GM10248 (cell line): Measurements from ENCODE around the gene ABCD2.

Experiments
- CTCF ChIA-PET: fragments of 300-600 bp; sonication (Branson Sonifier 250); formaldehyde crosslinking; extraction: SDS; loops from one replicate; lab custom pipeline; 2021; ENCODE audit warnings: antibody characterized with exemption; lab: Yijun Ruan, JAX
- POLR2A ChIA-PET: fragments of 350-650 bp; sonication (Branson Sonifier 250); formaldehyde crosslinking; extraction: SDS; loops from one replicate; lab custom pipeline; 2020; ENCODE audit warnings: antibody characterized with exemption; lab: Yijun Ruan, JAX
- DNase-seq: peaks from one replicate; pipeline ENCODE4 v3.0.0; 2012; ENCODE audit errors: extremely low spot score
- TF ChIP-seq, protein P1 (sequence below): IDR thresholded peaks from 2 replicates; pipeline ENCODE4 v1.5.1; 2012; ENCODE audit warnings: mild to moderate bottlenecking, low read depth; ENCODE audit errors: extremely low read depth, missing control alignments, control extremely low read depth

Gene ABCD2

DNA sequence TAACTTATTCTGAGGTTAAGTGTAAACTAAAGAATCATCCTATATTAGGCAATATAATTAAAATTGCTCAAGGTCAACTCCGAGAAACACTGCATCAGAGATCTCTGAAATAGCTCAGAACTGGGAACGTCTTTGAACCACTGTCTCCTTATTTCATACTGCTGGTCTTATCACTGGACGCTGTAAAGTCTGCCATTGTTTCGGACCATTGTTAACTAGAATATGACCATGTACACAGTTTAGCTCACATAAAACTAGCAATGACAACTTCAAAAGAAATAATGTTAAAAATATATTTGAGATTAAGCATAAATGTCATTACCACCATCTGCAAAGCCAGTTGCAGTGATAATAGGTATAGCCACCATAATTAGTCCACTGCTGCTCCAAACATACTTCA, 2.9 kb downstream of the ABCD2 start:
- POLR2A ChIA-PET: interaction anchor here (0.7 kb wide), 1 partner anchor 174 kb away, joined by 3 read pairs; the partner anchor contains the start of gene KIF21A
- TF ChIP-seq, protein P1, sequence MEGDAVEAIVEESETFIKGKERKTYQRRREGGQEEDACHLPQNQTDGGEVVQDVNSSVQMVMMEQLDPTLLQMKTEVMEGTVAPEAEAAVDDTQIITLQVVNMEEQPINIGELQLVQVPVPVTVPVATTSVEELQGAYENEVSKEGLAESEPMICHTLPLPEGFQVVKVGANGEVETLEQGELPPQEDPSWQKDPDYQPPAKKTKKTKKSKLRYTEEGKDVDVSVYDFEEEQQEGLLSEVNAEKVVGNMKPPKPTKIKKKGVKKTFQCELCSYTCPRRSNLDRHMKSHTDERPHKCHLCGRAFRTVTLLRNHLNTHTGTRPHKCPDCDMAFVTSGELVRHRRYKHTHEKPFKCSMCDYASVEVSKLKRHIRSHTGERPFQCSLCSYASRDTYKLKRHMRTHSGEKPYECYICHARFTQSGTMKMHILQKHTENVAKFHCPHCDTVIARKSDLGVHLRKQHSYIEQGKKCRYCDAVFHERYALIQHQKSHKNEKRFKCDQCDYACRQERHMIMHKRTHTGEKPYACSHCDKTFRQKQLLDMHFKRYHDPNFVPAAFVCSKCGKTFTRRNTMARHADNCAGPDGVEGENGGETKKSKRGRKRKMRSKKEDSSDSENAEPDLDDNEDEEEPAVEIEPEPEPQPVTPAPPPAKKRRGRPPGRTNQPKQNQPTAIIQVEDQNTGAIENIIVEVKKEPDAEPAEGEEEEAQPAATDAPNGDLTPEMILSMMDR: no peak
- DNase-seq: no peak
- CTCF ChIA-PET: interaction anchor here (1.0 to 1.5 kb wide), 5 partner anchors 10 to 241 kb away, joined by 3 to 7 read pairs (median 3); no protein-coding TSS in a partner anchor

GRCh38 chr12:39616251-39616650, 3.4 kb downstream of the ABCD2 start:
- DNase-seq: no peak
- POLR2A ChIA-PET: interaction anchor here (0.7 kb wide), 1 partner anchor 173 kb away, joined by 3 read pairs; the partner anchor contains the start of gene KIF21A
- TF ChIP-seq, protein P1: no peak
- CTCF ChIA-PET: interaction anchor here (1.0 to 1.5 kb wide), 4 partner anchors 11 to 241 kb away, joined by 3 to 7 read pairs (median 4); no protein-coding TSS in a partner anchor

DNA sequence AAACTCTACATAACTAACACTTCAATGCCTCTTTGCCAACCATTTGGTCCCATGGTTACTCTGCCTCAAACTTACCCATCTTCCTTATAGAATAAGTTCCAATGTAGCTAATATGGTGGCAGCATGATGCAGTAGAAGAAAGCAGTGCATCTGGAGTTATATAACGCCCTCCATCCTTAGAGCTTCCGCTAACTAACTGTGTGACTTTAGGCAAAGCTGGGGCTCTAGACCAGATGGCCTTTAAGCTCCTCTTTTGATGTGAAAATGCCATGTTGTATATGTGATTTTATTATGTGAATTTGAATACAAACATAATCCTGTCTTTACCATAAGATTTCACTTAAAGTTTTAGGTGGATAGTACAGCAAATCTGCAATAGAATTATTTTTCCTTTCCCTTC, 6.1 kb downstream of the ABCD2 start:
- POLR2A ChIA-PET: interaction anchor here (0.5 kb wide), 1 partner anchor 36 kb away, joined by 3 read pairs; no protein-coding TSS in a partner anchor
- no peak for DNase-seq
- CTCF ChIA-PET: interaction anchor here (0.8 to 1.0 kb wide), 3 partner anchors 8 to 202 kb away, joined by 3 to 5 read pairs (median 3); no protein-coding TSS in a partner anchor
- TF ChIP-seq, protein P1: no peak

DNA sequence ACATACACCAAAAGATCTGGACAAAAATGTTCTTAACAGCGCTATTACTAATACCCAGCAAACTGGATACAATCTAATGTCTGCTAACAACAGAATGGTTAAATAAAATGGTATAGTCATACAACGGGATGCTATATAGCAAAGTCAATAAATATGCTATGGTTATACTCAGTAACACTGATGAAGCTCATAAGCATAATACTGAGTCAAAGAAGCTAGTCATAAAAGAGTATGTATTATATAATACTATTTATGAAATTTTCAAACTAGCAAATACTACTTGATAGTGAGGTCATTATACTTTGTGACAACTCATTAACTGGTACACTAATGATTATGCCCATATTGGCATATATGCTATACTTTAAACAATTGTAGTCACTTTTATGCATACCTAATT, 7.4 kb downstream of the ABCD2 start:
- CTCF ChIA-PET: interaction anchor here (0.9 kb wide), 1 partner anchor 14 kb away, joined by 5 read pairs; no protein-coding TSS in a partner anchor

DNA sequence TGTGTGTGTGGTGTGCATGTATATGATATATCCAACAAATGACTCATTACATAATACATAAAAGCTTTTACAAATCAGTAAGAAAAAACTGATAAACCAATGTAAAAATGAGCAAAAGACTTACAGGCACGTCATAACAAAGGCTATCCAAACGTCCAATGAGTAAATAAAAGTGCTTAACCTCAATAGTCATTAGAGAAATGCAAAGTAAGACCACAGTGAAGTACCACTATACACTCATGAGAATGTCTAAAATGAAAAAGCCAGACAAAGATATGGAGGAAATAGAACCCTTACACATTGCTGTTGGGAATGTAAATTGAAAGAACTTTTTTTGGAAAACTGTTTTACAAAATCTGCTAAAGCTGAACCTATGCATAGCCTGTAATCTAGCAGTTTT, 7.8 kb downstream of the ABCD2 start:
- DNase-seq: no peak
- ChIA-PET POLR2A (no interaction called here), CTCF (interaction anchor here (1.8 kb wide), 1 partner anchor 8 kb away, joined by 5 read pairs; the partner anchor contains the start of gene ABCD2)
- TF ChIP-seq, protein P1: no peak

More for the DNA sequence above, 7.4 kb downstream of the ABCD2 start:
- TF ChIP-seq, protein P1: no peak
- POLR2A ChIA-PET: no interaction called here
- DNase-seq: no peak

GRCh38 chr12:39610436-39611025, 9.1 kb downstream of the ABCD2 start:
- ChIA-PET CTCF (interaction anchor here (1.2 to 1.8 kb wide), 2 partner anchors 9 to 13 kb away, joined by 5 to 6 read pairs; partner anchors contain the start of gene ABCD2), POLR2A (no interaction called here)
- TF ChIP-seq, protein P1: no peak
- DNase-seq: no peak
